ENCODE measurements around the gene TGM2.

DNA sequence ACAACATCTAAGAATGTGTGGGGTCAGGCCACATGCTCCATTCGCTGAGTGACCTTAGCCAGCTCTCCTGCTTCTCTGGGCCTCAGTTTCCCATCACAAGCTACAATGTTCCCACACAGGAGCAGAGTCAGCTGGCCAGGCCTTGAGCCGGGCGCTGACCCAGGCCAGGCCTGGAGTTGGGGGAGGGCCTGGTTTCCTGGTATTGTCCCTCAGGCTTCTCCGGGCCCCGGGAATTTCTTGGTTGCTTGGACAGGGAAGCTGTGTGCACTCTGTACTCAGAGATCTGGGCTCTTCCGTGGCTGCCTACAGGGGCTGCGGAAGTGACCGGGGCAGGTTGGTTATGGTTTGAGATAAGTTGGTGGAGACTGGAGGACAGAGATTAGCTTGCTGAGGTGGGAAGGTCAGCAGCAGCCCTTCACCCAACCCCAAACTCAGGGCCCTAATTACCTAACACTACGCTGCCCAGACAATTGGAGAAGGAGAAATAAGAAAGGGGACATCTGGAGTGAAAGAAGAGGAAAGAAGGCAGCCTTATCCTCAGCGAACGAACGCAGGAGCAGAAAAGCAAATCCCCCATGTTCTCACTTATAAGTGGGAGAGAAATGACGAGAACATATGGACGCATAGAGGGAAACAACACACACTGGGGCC lies 6.2 kb downstream of the TGM2 start:
- TF ChIP-seq, protein P1, sequence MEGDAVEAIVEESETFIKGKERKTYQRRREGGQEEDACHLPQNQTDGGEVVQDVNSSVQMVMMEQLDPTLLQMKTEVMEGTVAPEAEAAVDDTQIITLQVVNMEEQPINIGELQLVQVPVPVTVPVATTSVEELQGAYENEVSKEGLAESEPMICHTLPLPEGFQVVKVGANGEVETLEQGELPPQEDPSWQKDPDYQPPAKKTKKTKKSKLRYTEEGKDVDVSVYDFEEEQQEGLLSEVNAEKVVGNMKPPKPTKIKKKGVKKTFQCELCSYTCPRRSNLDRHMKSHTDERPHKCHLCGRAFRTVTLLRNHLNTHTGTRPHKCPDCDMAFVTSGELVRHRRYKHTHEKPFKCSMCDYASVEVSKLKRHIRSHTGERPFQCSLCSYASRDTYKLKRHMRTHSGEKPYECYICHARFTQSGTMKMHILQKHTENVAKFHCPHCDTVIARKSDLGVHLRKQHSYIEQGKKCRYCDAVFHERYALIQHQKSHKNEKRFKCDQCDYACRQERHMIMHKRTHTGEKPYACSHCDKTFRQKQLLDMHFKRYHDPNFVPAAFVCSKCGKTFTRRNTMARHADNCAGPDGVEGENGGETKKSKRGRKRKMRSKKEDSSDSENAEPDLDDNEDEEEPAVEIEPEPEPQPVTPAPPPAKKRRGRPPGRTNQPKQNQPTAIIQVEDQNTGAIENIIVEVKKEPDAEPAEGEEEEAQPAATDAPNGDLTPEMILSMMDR (optimal IDR thresholded peaks at IDR 0.05 in 1 of 3, IDR thresholded peaks at IDR 0.05 in 1 of 3, conservative IDR thresholded peaks at IDR 0.05 in 1 of 3; ENCODE audit: extremely low read depth in 1 of 3, insufficient read depth in 2 of 3, low read length in 3 of 3) = no peak
- TF ChIP-seq EZH2 (IDR thresholded peaks at IDR 0.05; ENCODE audit: low read length) = no peak
